Cortex of kidney (tissue), 1 donor: ENCODE results near the gene INSYN2A.

ENCODE experiments used
- DNase-seq: peaks from one replicate; lab custom pipeline; 2025; lab: John Stamatoyannopoulos, UW

Gene INSYN2A

GRCh38 chr10:127195571-127196281 is 665 bp downstream of the INSYN2A start:
- no peak for DNase-seq

GRCh38 chr10:127195041-127195506 is 1.3 kb downstream of the INSYN2A start:
- no peak for DNase-seq

GRCh38 chr10:127194599-127194998 is 1.8 kb downstream of the INSYN2A start:
- DNase-seq, result no peak

- DNase-seq, result no peak
Observed at GRCh38 chr10:127194111-127194510, 2.3 kb downstream of the INSYN2A start.

GRCh38 chr10:127193125-127193524 is 3.3 kb downstream of the INSYN2A start:
- DNase-seq, result no peak

GRCh38 chr10:127190427-127190826 is 6.0 kb downstream of the INSYN2A start:
- no peak for DNase-seq

GRCh38 chr10:127189226-127189625 is 7.2 kb downstream of the INSYN2A start:
- no peak for DNase-seq

GRCh38 chr10:127186813-127187212 is 9.6 kb downstream of the INSYN2A start:
- no peak for DNase-seq

- DNase-seq, result no peak
Observed at GRCh38 chr10:127184582-127184981, 11.8 kb downstream of the INSYN2A start.

- no peak for DNase-seq
Observed at GRCh38 chr10:127182161-127182560, 14.2 kb downstream of the INSYN2A start.

GRCh38 chr10:127179612-127180250 is 16.7 kb downstream of the INSYN2A start:
- DNase-seq, result no peak

- DNase-seq, result no peak
Observed at GRCh38 chr10:127176649-127177048, 19.7 kb downstream of the INSYN2A start.

- no peak for DNase-seq
Observed at GRCh38 chr10:127175357-127176110, 20.9 kb downstream of the INSYN2A start.

- no peak for DNase-seq
Observed at GRCh38 chr10:127174866-127175265, 21.5 kb downstream of the INSYN2A start.

GRCh38 chr10:127168261-127168660 is 28.1 kb downstream of the INSYN2A start:
- no peak for DNase-seq

GRCh38 chr10:127162841-127163240 is 33.5 kb downstream of the INSYN2A start:
- DNase-seq, result no peak

GRCh38 chr10:127161482-127161881 is 34.9 kb downstream of the INSYN2A start:
- DNase-seq, result no peak

GRCh38 chr10:127159648-127160245 is 36.6 kb downstream of the INSYN2A start:
- no peak for DNase-seq

- DNase-seq, result no peak
Observed at GRCh38 chr10:127158662-127159061, 37.7 kb downstream of the INSYN2A start.

GRCh38 chr10:127157506-127158200 is 38.7 kb downstream of the INSYN2A start:
- no peak for DNase-seq

- no peak for DNase-seq
Observed at GRCh38 chr10:127157089-127157488, 39.3 kb downstream of the INSYN2A start.
